Smooth muscle cell of the umbilical artery (primary cell): ENCODE results near the gene CFAP68. TPM values are rescaled to one million over a fixed set of nuclear protein-coding genes. Genes with fewer than 3 reads are reported as not detected.

Experiments used
- total RNA-seq: library from RNA; depleted of rRNA; stranded (reverse); fragments of >200 nt; gene quantifications from 2 replicates; pipeline ENCODE4 v1.2.3, GENCODE V29; 2014

The CFAP68 gene
- total RNA-seq: 8.1 and 8.6 TPM in 2 replicates

DNA sequence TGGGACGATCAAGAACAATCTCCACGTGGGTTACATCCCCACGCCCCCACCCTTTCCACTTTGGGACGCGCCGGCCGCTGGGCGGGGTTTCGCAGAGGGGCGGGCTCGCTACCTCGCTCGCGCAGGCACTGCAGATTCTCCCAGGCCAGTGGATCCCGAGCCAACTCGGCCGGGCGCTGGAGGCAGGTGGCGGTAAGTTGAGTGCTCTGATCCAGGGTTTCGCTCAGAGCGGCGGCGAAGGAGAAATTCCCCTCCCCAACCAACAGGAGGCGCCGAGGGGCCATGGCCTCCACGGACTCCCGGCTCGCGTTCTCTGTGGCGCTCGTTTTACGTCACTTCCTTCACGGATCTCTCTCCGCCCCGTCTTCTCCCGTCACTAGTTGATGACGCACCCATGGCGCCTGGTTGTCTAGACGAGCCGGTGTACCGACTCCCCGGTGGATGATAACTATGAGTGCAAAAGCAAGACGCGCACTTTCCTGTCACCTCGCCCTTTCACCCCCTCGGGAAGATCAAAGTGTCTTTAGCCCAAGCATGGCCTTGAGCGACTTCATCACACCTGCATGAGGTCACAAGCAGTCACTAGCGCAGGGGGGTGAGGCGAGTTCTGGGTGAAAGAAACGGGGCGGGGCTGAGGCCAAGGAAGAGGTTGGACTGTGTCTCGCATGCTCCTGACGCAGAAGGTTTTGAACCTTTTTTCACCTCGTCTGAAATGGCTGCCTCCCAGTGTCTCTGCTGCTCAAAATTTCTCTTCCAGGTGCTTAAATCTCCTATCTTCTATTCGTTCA lies at the start of gene CFAP68, which contains the start of gene FDXACB1:
TSS of gene CFAP68 (plus strand) at position 693 of the 788 bp plus-strand sequence. CDS start at position 713, 20 bp downstream.
TSS of gene FDXACB1 (minus strand) at position 317 of the 788 bp plus-strand sequence. CDS start at position 284, 33 bp downstream.

GRCh38 chr11:111870886-111871692 lies 8.3 kb upstream of the CFAP68 start, which contains the start of gene ALG9:
Gene ALG9, minus strand, starts transcription at chr11:111871581. Its CDS starts 99 bp downstream, at chr11:111871482.

DNA sequence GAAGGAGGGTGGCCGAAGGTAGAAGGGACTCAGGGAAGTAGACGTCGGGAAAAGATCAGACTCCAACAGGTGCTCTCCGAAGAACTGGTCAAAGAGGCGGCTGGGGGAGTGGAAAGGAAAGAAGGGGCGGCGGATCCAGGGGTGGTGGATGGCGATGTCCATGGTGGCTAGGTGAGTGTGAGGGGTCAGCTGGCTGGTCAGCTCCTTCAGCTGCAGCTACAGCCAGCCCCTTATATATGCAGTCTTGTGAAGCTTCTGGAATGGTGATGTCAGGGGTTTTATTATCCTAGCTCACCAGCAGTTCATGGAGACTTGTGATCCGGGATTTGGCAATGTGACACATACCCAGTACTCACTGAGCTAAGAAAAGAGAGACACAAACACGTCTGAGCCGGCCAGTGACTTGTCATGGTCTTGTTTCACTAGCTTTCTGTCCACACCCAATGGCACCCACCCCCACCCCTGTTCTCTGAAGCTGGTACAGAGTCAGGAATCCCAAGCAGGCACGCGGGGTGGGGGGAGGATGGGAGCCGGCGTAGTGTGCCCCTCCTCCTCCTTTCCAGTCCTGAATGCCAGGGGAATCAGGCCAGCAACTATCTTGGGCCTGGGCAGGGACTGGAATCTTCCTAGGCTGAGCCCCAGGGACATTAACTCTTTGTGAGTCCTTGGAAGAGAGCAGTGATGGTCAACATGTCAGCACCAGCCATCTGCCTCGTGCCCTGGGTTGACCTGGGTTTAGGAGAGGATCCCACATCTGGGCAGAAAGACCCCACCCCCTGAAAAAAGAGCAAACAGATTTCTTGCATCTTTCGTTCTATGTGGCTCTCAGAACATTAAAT lies 32.4 kb downstream of the CFAP68 start, which contains the start of gene CRYAB:
TSS of gene CRYAB (minus strand) at position 208 of the 839 bp plus-strand sequence. CDS start at position 162, 46 bp downstream.

DNA sequence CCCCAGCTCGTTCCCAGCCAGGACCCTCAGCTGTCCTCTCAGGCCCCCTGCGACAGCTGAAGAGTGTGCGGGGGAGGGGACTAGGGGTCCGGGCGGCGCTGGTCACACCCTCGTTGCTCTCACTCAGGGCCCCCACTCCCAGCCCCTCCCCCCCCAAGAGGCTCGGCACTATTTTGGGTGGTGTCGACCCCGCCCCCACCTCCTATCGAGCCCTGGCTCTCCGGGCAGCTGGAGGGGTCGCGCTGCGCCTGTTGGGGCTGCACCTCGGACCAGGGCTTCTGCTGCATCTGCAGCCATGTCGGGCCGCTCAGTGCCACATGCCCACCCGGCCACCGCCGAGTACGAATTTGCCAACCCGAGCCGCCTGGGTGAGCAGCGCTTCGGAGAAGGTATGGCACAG lies 33.2 kb downstream of the CFAP68 start, which contains the start of gene HSPB2:
TSS of gene HSPB2 (plus strand) at position 200 of the 400 bp plus-strand sequence. CDS start at position 296, 96 bp downstream.

DNA sequence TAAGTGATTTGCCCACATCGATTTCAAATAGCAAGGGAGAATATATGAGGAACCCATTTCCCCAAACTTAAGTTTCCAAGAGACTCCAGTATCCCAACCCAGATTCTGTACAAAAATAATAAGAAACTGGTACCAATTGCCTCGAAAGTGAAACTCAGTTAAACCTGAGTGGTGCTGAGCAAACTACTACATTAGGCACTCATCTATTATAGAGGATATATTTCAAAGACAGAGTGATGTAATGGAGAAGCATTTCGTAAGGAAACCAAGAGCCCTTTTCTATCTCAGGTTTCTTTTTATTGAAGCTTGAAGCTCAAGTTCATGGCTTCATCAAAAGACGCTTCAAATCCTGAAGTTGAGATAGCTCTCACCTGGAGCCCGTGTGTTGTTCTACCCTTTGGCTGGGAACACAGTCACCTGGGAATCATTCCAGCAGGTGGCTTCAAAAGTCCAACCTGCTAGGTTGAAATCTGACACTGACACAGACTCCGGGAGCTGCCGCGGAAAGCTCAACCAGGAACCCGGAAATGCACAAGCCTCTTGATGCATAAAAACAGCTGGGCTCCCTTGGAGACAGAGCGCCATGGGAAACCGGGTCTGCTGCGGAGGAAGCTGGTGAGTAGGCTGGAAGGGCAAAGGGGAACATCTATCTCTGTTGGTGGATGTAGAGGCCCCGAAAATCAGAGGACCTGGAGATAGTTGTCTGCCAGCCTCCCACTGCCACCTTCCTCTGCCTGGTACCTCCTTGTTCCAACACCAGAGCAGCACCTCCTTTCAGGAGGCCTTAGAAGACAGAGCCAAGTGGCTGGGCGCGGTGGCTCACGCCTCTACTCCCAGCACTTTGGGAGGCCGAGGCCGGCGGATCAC lies 39.3 kb downstream of the CFAP68 start, which contains the start of gene C11orf52:
TSS of gene C11orf52 (plus strand) at position 524 of the 867 bp plus-strand sequence. CDS start at position 584, 60 bp downstream.

Other genes starting within 250 kb of the CFAP68 start
- 29.7 and 40.3 TPM in 2 replicates for gene PPP2R1B, start 113.2 kb upstream of the CFAP68 start, total RNA-seq
- gene ALG9, start 8.0 kb upstream of the CFAP68 start, total RNA-seq: 32.8 and 40.4 TPM in 2 replicates
- 2.6 and 2.7 TPM in 2 replicates for gene FDXACB1, start 376 bp upstream of the CFAP68 start, total RNA-seq
- 3.0 and 6.0 TPM in 2 replicates for gene CRYAB, start 32.2 kb downstream of the CFAP68 start, total RNA-seq
- under 0.01 and 0.14 TPM in 2 replicates for gene HSPB2, start 33.2 kb downstream of the CFAP68 start, total RNA-seq
- not detected in 2 replicates for gene C11orf52, start 39.4 kb downstream of the CFAP68 start, total RNA-seq
- gene DIXDC1, start 57.8 kb downstream of the CFAP68 start, total RNA-seq: 13.7 and 16.3 TPM in 2 replicates
- 37.4 and 43.2 TPM in 2 replicates for gene DLAT, start 145.9 kb downstream of the CFAP68 start, total RNA-seq
- 0.69 and 1.2 TPM in 2 replicates for gene PIH1D2, start 194.5 kb downstream of the CFAP68 start, total RNA-seq
- gene NKAPD1, start 194.8 kb downstream of the CFAP68 start, total RNA-seq: 21.1 and 22.6 TPM in 2 replicates
- 16.6 and 30.9 TPM in 2 replicates for gene TIMM8B, start 207.2 kb downstream of the CFAP68 start, total RNA-seq
- 107 and 111 TPM in 2 replicates for gene SDHD, start 207.3 kb downstream of the CFAP68 start, total RNA-seq